Smooth muscle cell of bladder (primary cell): ENCODE data around the gene TALDO1. TPM values are rescaled to one million over a fixed set of nuclear protein-coding genes. Genes with fewer than 3 reads are reported as not detected.

Experiments used
- total RNA-seq: library from RNA; depleted of rRNA; stranded (reverse); fragments of >200 nt; gene quantifications from 2 replicates; pipeline ENCODE4 v1.2.3, GENCODE V29; 2014

TALDO1 gene
- total RNA-seq, result 228 and 306 TPM in 2 replicates

DNA sequence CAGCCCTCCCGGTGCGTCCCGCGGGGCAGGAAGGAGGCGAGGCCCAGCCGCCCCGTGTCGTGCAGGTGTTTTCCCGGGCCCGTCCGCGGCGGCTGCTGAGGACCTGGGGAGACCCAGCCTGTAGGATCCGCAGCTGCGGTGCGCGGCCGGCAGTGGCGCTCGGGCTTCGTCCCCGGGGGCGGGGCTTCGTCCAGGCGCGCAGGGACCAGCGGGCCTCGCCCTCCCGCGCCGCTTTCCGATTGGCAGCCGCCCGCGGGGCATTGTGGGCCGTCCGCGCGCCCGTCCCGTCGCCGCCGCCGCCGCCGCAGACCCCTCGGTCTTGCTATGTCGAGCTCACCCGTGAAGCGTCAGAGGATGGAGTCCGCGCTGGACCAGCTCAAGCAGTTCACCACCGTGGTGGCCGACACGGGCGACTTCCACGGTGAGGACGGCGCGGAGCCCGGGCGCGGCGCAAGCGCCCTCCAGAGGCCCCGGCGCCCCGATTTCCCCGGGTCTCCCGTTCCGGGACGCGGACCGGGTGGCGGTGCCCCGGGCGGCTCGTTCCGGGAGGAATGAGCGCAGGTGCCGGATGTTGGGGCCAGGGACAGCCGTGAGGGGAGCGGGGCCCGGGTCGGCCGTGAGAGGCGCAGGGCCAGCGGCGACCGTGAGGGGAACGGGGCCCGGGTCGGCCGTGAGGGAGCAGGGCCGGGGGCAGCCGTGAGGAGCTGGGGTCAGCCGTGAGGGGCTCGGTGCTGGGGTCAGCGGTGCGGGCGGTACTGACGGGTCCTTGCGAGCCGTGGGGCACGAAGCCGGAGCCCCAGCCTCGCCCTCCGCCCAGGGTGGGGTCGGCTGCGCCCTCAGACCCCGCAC, at the start of gene TALDO1:
Gene TALDO1 (plus strand): TSS at position 307 of the 849 bp plus-strand sequence. CDS start 18 bp downstream, at position 325.

DNA sequence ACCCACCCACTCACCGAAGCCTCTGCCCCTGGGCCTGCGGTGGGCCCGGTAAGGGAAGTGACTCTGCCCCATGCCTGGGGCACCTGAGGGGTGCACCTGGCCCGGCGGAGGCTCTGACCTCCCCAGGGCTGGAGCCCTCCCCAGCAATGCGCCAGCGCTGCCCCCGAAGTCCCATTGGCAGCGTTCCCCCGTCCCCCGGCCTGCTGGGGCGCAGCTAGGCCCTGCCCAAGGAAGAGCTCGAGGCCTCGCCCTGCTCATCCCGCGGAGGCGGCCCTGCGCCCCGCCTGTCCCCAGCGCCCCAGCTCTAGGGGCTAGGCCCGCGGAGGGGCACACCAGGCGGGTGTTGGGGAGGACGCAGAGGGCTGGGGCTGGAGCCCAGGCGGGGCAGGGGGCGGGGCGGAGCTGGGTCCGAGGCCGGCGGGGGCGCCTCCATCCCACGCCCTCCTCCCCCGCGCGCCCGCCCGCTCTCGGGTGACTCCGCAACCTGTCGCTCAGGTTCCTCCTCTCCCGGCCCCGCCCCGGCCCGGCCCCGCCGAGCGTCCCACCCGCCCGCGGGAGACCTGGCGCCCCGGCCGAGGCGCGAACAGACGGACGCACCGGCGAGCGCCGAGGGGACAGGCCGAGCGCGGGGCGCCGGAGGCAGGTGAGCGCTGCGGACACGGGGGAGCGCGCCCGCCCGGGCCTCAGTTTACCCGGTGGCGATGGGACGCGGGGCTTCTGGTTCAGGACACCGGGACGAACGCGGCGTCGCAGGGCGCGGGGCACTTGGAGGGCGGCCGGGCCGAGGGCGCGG, 41.4 kb upstream of the TALDO1 start, which contains the start of gene EPS8L2:
Gene EPS8L2 (plus strand): TSS at position 586 of the 793 bp plus-strand sequence. CDS start 3,177 bp downstream, outside the sequence.

DNA sequence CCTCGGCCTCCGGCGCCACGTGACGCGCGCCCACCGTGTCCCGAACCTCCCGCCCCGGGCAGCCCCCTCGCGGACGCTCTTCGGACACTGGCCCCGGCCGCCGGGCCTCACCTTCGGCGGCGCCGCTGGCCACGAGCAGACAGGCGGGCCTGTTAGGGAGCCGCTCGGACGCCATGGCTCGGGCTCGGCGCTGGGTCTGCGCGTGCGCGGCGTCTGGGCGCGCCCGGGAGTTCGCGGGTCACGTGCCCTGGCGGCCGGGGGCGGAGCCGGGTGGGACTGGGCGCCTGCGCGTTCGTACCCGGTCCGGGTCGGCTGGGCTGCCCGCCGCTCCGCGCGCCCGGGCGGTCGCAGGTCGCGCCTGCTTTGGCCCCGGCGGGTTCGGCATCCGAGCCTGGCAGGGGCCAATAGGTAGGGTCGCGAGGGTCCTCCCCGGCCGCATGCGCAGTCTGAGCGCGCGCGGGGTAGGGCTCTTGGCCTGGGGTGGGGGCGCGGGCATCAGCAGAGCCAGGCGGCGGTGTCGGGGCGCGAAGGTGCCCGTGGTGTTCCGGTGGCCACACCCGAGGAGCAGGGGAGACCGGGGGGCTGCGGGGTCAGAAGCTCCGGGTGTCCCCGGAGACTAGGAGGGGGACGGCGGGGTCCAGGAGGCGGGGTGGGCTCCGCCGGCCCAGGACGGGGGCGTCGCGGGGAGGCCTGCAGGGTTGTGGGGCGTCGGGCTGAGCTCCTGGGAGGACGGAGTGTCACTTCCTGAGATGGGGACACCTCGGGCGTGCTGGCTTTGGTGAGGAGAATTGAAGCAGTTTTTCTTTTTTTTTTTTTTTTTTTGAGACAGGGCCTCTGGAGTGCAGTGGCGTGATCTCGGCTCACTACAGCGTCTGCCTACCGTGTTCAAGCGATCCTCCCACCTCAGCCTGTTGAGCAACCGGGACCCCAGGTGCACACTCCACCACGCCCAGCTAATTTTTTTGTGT, 30.3 kb downstream of the TALDO1 start, which contains the start of gene GATD1:
Gene GATD1 (minus strand): TSS at position 200 of the 968 bp plus-strand sequence. CDS start 25 bp downstream, at position 175.

DNA sequence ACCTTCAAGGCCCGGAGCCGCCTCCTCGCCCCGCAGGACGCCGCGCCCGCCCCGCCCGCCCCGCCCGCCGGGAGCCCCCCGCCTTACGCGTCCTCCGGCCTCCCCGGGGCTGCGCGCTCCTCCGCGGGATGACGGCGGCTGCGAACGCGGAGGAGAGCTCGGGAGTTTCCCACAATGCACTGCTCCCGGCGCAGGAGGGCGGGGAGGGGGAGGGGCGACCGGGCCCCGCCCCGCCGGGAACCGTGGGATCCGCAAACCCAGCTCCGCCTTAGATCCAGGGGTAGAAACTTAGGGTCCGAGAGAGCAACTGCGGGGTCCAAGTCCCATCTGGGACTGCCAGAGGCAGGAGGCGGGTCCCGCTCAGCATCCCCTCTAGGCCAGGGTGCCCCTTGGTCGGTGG, 42.7 kb downstream of the TALDO1 start, which contains the start of gene CEND1:
Gene CEND1 (minus strand): TSS at position 148 of the 400 bp plus-strand sequence. CDS start 1,514 bp downstream, outside the sequence.

DNA sequence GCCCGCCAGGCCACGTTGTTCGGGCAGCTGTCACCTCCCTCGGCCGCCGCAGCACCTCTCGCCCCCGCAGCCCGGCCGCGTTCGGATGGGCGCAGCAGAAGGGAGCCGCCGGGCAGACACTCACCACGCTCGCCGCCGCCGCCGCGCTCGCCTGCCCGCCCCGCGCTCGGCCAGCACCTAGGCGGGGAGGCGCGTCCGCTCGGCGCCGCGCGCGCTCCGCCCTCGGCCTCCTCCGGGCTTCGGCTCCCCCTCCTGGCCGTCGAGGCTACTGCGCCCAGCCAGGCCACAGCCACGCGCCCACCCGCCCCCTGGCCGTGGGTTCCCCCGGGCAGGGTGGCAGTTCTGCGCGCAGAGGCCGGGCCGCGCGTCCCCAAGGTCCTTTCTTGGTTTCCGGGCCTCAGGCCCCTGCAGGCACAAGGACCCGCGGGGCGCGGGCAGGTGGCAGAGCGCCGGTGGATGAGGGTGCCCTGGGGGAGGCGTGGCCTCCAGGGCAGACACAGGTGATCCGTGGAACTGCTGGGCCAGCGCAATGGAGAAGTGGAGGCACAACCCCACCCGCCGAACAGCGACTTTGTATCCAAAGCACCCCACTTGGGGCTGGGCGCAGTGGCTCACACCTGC, 50.9 kb downstream of the TALDO1 start, which contains the start of gene SLC25A22:
Gene SLC25A22 (minus strand): TSS at position 189 of the 621 bp plus-strand sequence. CDS start 3,275 bp downstream, outside the sequence.

DNA sequence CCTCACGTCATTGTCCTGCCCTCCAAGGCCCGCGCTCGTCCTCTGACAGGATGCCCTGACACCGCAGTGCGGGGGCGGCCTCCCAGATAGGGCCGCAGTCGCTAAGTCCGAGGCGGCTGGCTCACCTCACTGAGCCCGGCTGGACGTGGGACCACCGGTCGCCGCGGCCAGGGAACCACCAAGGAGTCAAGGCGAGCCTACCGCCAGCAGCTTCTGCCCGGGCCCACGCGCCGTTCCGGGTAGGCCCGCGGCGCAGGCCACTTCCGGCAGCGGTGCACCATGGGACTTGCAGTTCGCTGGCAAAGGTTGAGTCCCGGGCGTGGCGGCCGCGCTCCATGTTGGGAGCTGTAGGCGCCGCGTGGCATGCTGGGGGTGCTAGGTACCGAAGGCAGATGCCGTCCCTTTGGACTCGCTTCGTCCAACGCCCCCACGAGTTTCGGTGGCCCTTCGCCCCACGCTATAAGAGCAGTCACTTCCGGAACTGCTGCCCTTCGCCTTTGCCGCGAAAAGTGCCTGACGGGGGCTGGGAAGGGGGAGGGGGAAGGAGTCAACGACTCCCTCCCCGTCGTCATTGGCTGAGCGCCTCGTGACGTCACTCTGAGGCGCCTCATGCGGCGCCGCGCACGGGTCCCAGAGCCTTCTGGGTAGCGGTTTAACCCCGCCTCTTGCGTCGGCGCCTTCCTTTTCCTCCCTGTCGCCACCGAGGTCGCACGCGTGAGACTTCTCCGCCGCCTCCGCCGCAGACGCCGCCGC, 62.2 kb downstream of the TALDO1 start, which contains the start of gene RPLP2:
Gene RPLP2 (plus strand): TSS at position 681 of the 753 bp plus-strand sequence. CDS start 268 bp downstream, outside the sequence.

Other genes with a start within 250 kb of the TALDO1 start
- 296 and 361 TPM in 2 replicates for gene RNH1, start 240.2 kb upstream of the TALDO1 start, total RNA-seq
- 66.3 and 70.2 TPM in 2 replicates for gene HRAS, start 211.9 kb upstream of the TALDO1 start, total RNA-seq
- gene LRRC56, start 209.9 kb upstream of the TALDO1 start, total RNA-seq, result 0.55 and 0.85 TPM in 2 replicates
- gene LMNTD2, start 186.7 kb upstream of the TALDO1 start, total RNA-seq, result 0.28 TPM in 2 replicates
- gene RASSF7, start 186.5 kb upstream of the TALDO1 start, total RNA-seq, result 2.5 and 2.7 TPM in 2 replicates
- gene PHRF1, start 171.0 kb upstream of the TALDO1 start, total RNA-seq, result 17.6 and 24.8 TPM in 2 replicates
- 5.7 and 6.0 TPM in 2 replicates for gene IRF7, start 131.5 kb upstream of the TALDO1 start, total RNA-seq
- not detected in 2 replicates for gene CDHR5, start 122.5 kb upstream of the TALDO1 start, total RNA-seq
- not detected in 2 replicates for gene SCT, start 120.3 kb upstream of the TALDO1 start, total RNA-seq
- 0.18 TPM in 1 of 2 replicates, not detected in the other for gene DRD4, start 110.2 kb upstream of the TALDO1 start, total RNA-seq
- gene DEAF1, start 52.2 kb upstream of the TALDO1 start, total RNA-seq, result 21.2 and 31.3 TPM in 2 replicates
- 11.9 and 12.1 TPM in 2 replicates for gene TMEM80, start 51.6 kb upstream of the TALDO1 start, total RNA-seq
- 33.9 and 35.4 TPM in 2 replicates for gene EPS8L2, start 41.2 kb upstream of the TALDO1 start, total RNA-seq
- gene GATD1, start 30.0 kb downstream of the TALDO1 start, total RNA-seq, result 16.4 and 17.9 TPM in 2 replicates
- gene CEND1, start 42.6 kb downstream of the TALDO1 start, total RNA-seq, result 0.28 and 0.85 TPM in 2 replicates
- 6.5 and 12.3 TPM in 2 replicates for gene SLC25A22, start 50.8 kb downstream of the TALDO1 start, total RNA-seq
- gene PIDD1, start 57.8 kb downstream of the TALDO1 start, total RNA-seq, result 4.4 and 9.2 TPM in 2 replicates
- 394 and 414 TPM in 2 replicates for gene RPLP2, start 62.5 kb downstream of the TALDO1 start, total RNA-seq
- 17.2 and 21.4 TPM in 2 replicates for gene PNPLA2, start 71.5 kb downstream of the TALDO1 start, total RNA-seq
- 0.14 and 0.65 TPM in 2 replicates for gene CRACR2B, start 80.5 kb downstream of the TALDO1 start, total RNA-seq
- 455 and 613 TPM in 2 replicates for gene CD151, start 85.5 kb downstream of the TALDO1 start, total RNA-seq
- gene POLR2L, start 95.1 kb downstream of the TALDO1 start, total RNA-seq, result 239 and 265 TPM in 2 replicates
- gene TSPAN4, start 95.4 kb downstream of the TALDO1 start, total RNA-seq, result 134 and 155 TPM in 2 replicates
- 40.4 and 56.2 TPM in 2 replicates for gene CHID1, start 163.3 kb downstream of the TALDO1 start, total RNA-seq
- 16.9 and 20.8 TPM in 2 replicates for gene AP2A2, start 178.4 kb downstream of the TALDO1 start, total RNA-seq